HG03095 (cell line): ENCODE results near the gene SETDB1.

Experiments used
- ATAC-seq: cut with Tn5 transposase; IDR thresholded peaks from one replicate; pipeline ENCODE4 v1.9.1; 2021; ENCODE audit warnings: moderate library complexity; ENCODE audit not compliant: unreplicated experiment

The SETDB1 gene

GRCh38 chr1:150974580-150975478, 48.7 kb downstream of the SETDB1 start, which contains the start of gene CERS2:
Gene CERS2 (minus strand): TSS chr1:150974835. CDS start chr1:150969090, 5,745 bp downstream.
- ATAC-seq: peak; percentile 50

- no peak for ATAC-seq
Measured at GRCh38 chr1:150976401-150976821, 50.2 kb downstream of the SETDB1 start.

- ATAC-seq: no peak
Measured at GRCh38 chr1:150976879-150977694, 50.9 kb downstream of the SETDB1 start.

- no peak for ATAC-seq
Measured at GRCh38 chr1:150979092-150980056, 53.2 kb downstream of the SETDB1 start.

- no peak for ATAC-seq
Measured at GRCh38 chr1:150981177-150981804, 55.1 kb downstream of the SETDB1 start.

- no peak for ATAC-seq
Measured at GRCh38 chr1:150981805-150982712, 55.9 kb downstream of the SETDB1 start, which contains the start of gene ANXA9. Gene ANXA9 (plus strand): TSS chr1:150982292. CDS start chr1:150983106, 814 bp downstream.

- no peak for ATAC-seq
Measured at GRCh38 chr1:150985179-150985825, 59.1 kb downstream of the SETDB1 start.

GRCh38 chr1:150987924-150988323, 61.8 kb downstream of the SETDB1 start:
- no peak for ATAC-seq

GRCh38 chr1:150992626-150993025, 66.5 kb downstream of the SETDB1 start:
- ATAC-seq: no peak

- no peak for ATAC-seq
Measured at GRCh38 chr1:150994248-150994647, 68.1 kb downstream of the SETDB1 start.

GRCh38 chr1:150995460-150995859, 69.3 kb downstream of the SETDB1 start:
- no peak for ATAC-seq

- no peak for ATAC-seq
Measured at GRCh38 chr1:150995896-150996295, 69.7 kb downstream of the SETDB1 start.

- no peak for ATAC-seq
Measured at GRCh38 chr1:150997126-150997872, 71.1 kb downstream of the SETDB1 start.

- no peak for ATAC-seq
Measured at GRCh38 chr1:150997949-150998348, 71.8 kb downstream of the SETDB1 start.

- ATAC-seq: no peak
Measured at GRCh38 chr1:150999051-150999674, 73.0 kb downstream of the SETDB1 start.

GRCh38 chr1:150999926-151000325, 73.8 kb downstream of the SETDB1 start:
- no peak for ATAC-seq

- no peak for ATAC-seq
Measured at GRCh38 chr1:151000408-151000807, 74.2 kb downstream of the SETDB1 start.
